GM18907 (cell line): ENCODE data around the gene MECR.
"Not testable (repeated sequence)": the region's sequence is repeated elsewhere in the genome, so short reads cannot be mapped to it uniquely, and the experiment has no call there.

ENCODE experiments used
- ATAC-seq: cut with Tn5 transposase; IDR thresholded peaks from one replicate; pipeline ENCODE4 v1.9.1; 2021; ENCODE audit warnings: mild to moderate bottlenecking, moderate library complexity; ENCODE audit not compliant: unreplicated experiment

Gene MECR

DNA sequence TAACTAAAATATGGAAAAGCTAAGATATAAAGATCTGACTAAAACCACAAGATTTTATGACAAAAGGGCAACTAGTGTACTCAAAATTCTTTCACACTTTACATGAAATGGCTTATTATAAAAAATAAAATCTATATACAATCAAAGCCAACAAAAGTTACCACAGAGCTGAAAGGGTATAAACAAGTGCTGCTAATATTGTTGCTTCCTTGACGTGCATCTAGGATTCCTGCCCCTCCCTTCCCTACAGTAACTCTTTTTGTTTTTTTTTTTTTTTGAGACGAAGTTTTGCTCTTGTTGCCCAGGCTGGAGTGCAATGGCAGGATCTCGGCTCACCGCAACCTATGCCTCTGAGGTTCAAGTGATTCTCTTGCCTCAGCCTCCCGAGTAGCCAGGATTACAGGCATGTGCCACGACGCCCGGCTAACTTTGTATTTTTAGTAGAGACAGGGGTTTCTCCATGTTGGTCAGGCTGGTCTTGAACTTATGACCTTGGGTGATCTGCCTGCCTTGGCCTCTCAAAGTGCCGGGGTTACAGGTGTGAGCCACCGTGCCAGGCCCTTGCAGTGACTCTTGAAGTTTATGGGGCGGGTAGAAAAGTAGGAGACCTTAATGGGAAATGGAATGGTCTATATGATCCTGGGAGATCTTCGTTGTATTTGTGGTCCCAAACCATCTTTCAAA, 53.6 kb downstream of the MECR start:
- no peak for ATAC-seq

DNA sequence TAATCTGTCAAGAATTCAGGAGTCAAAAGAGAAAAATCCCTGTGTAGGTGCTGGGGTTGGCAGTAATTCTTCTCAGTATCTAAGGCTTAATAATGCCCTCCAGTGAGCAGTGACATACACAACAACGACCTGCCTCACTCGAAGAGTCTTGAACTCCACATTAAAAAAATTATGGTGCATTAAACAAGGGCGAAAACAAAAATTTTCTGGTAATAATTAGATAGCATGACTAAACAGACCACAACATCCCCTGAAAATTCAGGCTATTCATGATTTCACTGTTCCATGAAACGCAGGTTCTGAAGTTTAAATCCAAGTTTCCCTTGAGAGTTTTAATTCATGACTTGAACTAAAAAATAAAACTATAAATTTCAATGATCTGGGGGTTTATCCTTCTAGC, 54.2 kb downstream of the MECR start:
- ATAC-seq, result no peak

GRCh38 chr1:29172415-29172939, 58.3 kb downstream of the MECR start:
- no peak for ATAC-seq

- no peak for ATAC-seq
Observed at GRCh38 chr1:29171521-29171920, 59.2 kb downstream of the MECR start.

- no peak for ATAC-seq
Observed at GRCh38 chr1:29171089-29171488, 59.6 kb downstream of the MECR start.

GRCh38 chr1:29169976-29170375, 60.8 kb downstream of the MECR start:
- no peak for ATAC-seq

DNA sequence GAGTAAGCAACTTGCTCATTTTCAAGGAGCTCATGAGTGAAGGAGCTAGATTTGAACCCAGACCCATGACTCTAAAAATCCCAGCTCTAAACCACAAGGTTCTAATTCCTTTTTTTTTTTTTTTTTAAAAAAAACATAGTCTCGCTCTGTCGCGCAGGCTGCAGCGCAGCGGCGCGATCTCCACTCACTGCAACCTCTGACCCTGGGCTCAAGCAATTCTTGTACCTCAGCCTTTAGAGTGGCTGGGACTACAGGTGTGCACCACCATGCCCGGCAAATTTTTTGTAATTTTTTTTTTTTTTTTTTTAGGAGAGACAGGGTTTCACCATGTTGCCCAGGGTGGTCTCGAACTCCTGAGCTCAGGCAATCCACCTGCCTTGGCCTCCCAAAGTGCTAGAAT, 62.8 kb downstream of the MECR start:
- no peak for ATAC-seq

DNA sequence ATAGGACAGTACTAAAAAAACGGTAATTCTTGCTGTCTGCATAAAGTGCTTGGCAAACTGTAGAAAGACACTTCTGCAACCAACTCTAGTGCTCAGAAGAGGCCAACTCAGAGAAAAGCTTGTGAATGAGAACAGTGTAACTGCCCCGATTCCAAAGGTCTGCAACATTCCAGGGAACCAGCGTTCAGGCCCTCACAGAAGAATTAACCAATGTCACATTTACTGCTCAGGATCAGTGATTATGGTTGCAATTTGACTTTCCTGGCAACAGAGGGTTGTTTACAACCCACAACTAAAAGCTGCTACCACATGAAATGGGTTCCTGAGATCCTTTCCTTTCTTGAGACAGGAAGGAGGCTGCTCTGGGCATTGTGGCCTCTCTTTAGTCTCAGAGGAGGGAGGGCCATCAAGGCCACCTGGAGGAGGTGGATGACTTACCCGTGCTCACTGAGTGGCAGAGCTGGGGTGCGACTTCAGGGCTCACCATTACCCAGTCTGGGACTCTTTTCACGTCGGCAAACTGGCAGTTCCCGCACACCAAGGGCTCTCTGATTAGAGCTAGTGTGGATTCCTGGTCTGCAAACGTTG, 64.3 kb downstream of the MECR start:
- no peak for ATAC-seq

DNA sequence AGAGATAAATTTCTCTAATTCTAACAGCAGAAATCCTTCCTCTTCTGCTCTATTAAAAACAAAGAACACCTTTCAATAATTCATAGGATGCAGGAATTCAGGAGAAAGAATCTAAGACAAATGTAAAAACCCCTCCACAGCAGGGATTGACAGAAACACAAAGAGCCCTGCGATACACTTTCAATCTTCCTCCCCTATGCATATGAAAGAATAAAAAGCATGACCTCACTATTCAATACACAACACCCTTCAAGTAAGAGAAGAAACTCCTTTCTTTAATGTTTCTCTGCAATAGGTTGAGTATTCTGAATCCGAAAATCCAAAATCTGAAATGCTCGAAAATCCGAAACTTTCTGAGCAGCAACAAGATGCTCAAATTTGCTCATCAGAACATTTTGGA, 66.1 kb downstream of the MECR start:
- no peak for ATAC-seq

DNA sequence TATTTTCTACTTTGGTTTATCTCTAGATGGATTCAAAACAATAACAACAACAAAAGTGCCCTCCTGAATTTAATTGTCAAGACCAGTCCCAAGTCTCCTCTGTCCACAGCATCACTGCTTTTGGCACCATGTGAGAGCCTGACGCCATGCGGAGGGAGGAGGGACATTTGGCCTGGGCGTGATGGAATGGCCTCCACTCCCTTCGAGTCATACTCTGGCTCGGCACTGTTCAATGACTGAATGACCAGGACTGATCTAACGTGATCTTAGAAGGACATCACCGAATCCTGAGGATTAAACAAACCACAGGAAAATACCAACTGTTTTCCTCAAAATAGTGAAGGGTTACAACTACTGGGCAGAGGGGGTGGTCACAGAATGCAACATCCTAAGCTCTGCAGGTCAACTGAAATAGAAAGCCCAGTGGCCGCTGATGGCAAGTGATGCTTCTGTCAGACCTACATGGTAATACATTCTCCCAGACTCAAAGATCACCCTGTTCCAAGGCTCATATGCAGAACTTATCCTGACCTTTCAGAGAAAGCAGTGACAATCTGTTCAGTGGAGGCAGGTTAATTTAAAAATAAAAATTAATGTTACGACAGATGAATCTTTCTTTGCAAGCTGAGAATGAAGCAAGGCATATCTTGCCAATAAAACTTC, 68.1 kb downstream of the MECR start:
- ATAC-seq, result no peak

GRCh38 chr1:29162025-29162424, 68.7 kb downstream of the MECR start:
- ATAC-seq, result no peak

- ATAC-seq, result no peak
Observed at GRCh38 chr1:29159773-29160172, 71.0 kb downstream of the MECR start.

DNA sequence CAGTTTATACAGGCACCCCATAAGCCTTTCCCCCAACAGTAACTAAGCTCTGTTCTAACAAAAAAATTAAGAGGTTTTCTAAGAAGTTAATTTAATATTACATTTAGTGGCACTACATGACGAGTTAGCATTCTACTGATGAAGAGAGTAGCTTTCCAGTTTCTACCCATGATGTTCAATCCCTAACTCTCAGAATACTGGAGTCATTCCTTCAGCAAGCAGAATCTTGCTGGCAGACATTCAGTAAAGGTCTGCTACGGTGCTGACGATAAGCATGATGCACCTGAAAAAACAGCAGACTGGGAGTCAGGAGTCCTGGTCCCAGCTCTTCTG, 73.5 kb downstream of the MECR start:
- no peak for ATAC-seq

- no peak for ATAC-seq
Observed at GRCh38 chr1:29156543-29157268, 74.0 kb downstream of the MECR start.

- no peak for ATAC-seq
Observed at GRCh38 chr1:29152046-29152805, 78.5 kb downstream of the MECR start.

DNA sequence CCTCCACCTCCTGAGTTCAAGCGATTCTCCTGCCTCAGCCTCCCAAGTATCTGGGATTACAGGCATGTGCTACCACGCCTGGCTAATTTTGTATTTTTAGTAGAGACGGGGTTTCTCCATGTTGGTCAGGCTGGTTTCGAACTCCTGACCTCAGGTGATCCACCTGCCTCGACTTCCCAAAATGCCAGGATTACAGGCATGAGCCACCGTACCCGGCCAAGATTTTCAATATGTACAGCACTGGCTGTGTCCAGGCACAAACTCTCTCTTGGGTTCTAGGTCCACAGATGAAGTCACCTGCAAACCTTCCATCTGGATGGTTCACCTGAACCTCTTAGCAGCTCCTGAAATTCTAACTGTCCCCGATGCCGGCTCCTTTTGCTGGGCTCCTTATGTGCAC, 80.4 kb downstream of the MECR start:
- not testable (repeated sequence) for ATAC-seq

- ATAC-seq, result no peak
Observed at GRCh38 chr1:29148656-29149491, 81.9 kb downstream of the MECR start.

DNA sequence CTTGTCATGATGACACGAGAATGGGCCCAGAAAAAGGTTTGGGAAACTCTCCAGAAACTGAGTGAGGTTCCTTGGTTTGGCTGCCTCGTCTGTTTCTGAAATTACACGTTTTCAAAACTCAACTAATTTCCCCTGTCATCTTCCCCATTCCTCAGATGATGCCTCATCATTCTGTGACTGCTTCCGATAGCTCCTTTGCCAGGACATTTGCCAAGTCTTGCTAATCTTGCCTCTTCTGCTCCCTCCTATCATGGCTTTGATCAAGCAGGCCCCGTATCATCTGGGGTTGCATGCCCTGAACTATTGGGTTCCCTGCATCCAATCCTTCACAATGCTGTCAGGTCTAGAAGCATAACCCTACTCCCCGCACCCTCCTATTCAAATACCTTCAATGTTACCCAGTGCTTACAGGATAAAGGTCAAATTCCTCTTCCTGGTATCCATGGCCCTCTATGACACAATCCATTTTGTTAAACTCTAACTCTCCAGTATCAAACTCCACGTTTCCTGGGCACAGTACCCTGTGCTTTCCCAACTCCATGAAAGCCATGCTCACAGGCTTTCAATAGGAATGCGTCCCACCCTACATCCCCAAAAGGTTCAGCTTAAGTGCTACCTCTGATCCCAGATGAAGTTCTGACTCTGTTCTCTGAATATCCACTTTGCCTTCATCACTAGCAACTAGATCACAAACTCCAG, 84.8 kb downstream of the MECR start:
- no peak for ATAC-seq

DNA sequence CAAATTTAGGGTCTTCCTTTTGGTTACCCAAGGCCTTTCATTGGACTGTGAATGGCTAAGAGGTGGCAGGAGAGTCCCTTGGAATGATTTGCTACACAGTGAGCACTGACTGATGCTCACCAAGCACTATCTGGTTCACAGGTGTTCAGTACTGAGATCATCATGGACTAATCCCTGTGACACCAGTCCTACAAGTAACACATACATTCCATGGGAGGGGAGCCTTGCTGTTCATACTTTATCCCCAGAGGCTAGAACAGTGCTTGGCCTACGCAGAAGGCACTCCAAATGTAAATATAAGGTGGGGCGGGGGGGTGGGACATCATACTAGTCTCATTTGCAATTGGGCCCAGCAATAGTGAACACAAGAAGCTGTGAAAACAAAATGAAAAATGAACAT, 86.6 kb downstream of the MECR start:
- ATAC-seq, result no peak
